ENCODE measurements around the gene CCDC107. TPM values are rescaled to one million over a fixed set of nuclear protein-coding genes. Genes with fewer than 3 reads are reported as not detected.
A peak's percentile ranks its signal among the peaks of the same experiment; 100 is the strongest.

Gene CCDC107
- polyA plus RNA-seq, 2 of the 4 experiments (the other 2 are of a cell fraction): 13.3 to 20.7 TPM

- no peak for DNase-seq (ENCODE audit: low read depth in 1 of 2, low spot score in 1 of 2)
- Histone ChIP-seq H3K4me2 (peak overlapping the region; percentile 98), H3K9me3 (no peaks in the 10 kb centered on the region), H3K4me1 (peaks cover 52% of the 10 kb centered on the region), H3K27ac (peak overlapping the region; percentile 94 to 97; a peak in 4 of 6 replicates), H3K4me3 (no peak overlapping the region)
- WGBS (ENCODE audit: missing lambda C conversion rate): 91% methylated on average over 1 of the region's 1 CpG
- FAIRE-seq: no peak
- TF ChIP-seq REST (IDR thresholded peaks at IDR 0.05) (no peak), NPAS2 (CRISPR knock-in tag; IDR thresholded peaks at IDR 0.05; ENCODE audit: borderline replicate concordance) (no peak), HOXB13 (CRISPR knock-in tag; IDR thresholded peaks at IDR 0.05; ENCODE audit: low read depth) (no peak), SREBF2 (IDR thresholded peaks at IDR 0.05) (no peak), ZFP36 (IDR thresholded peaks at IDR 0.05; ENCODE audit: borderline replicate concordance, partially characterized antibody) (no peak)
- CTCF ChIA-PET: interaction anchor here (1.4 to 21.5 kb wide), 10 partner anchors 9 to 147 kb away, joined by 3 to 498 read pairs (median 12); partner anchors contain the start of genes CA9, CREB3, TLN1 and TPM2
- no peak for ATAC-seq
- POLR2A ChIA-PET: interaction anchor here (2.3 to 2.6 kb wide), 2 partner anchors 25 to 66 kb away, joined by 16 to 21 read pairs; partner anchors contain the start of genes CREB3, TLN1 and TPM2
Observed at GRCh38 chr9:35666045-35666444, 8.0 kb downstream of the CCDC107 start.

- CTCF ChIA-PET: interaction anchor here (4.6 to 21.5 kb wide), 3 partner anchors 8 to 63 kb away, joined by 48 to 498 read pairs (median 131); partner anchors contain the start of genes CA9, CREB3, TLN1 and TPM2
- DNase-seq (ENCODE audit: low read depth in 1 of 2, low spot score in 1 of 2) (no peak), ATAC-seq (no peak), FAIRE-seq (no peak)
- H3K4me2 ChIP-seq: no peak overlapping the region; the same call in 2 of the 3 replicates
- H3K4me3 ChIP-seq: no peak overlapping the region
- H3K9me3 ChIP-seq: no peaks in the 10 kb centered on the region
- H3K27ac ChIP-seq: peak overlapping the region; percentile 94 to 97; a peak in 4 of 6 replicates
- POLR2A ChIA-PET: no interaction called here
- peaks cover 52% of the 10 kb centered on the region for H3K4me1 ChIP-seq
- WGBS (ENCODE audit: missing lambda C conversion rate): 81% methylated on average over 5 of the region's 5 CpGs
- TF ChIP-seq FOSL2 (IDR thresholded peaks at IDR 0.05): no peak
- no peak for TF ChIP-seq FOSL2 (CRISPR knock-in tag; IDR thresholded peaks at IDR 0.05)
- TF ChIP-seq NFE2L2 (conservative IDR thresholded peaks at IDR 0.05; ENCODE audit: low read length): no peak
- no peak for TF ChIP-seq HOXA7 (CRISPR knock-in tag; IDR thresholded peaks at IDR 0.05)
- no peak for TF ChIP-seq ESRRA (IDR thresholded peaks at IDR 0.05; ENCODE audit: borderline replicate concordance, low read length)
- no peak for TF ChIP-seq HOXB5 (CRISPR knock-in tag; IDR thresholded peaks at IDR 0.05)
- TF ChIP-seq SMC3 (IDR thresholded peaks at IDR 0.05): no peak
- TF ChIP-seq TP53 (CRISPR knock-in tag; IDR thresholded peaks at IDR 0.05): no peak
Observed at GRCh38 chr9:35666549-35666948, 8.5 kb downstream of the CCDC107 start.

GRCh38 chr9:35667939-35668338 lies 9.8 kb downstream of the CCDC107 start:
- no peaks in the 10 kb centered on the region for H3K9me3 ChIP-seq
- WGBS (ENCODE audit: missing lambda C conversion rate): 91% methylated on average over 3 of the region's 3 CpGs
- FAIRE-seq: no peak
- no peak overlapping the region for H3K4me2 ChIP-seq
- ChIA-PET POLR2A (interaction anchor here (1.0 to 1.3 kb wide), 2 partner anchors 9 to 22 kb away, joined by 4 to 5 read pairs; partner anchors contain the start of genes CCDC107, RMRP and TPM2), CTCF (interaction anchor here (4.6 to 21.5 kb wide), 2 partner anchors 23 to 62 kb away, joined by 48 to 498 read pairs; partner anchors contain the start of genes CREB3, TLN1 and TPM2)
- ATAC-seq: no peak
- no peak for DNase-seq (ENCODE audit: low read depth in 1 of 2, low spot score in 1 of 2)
- TF ChIP-seq HEYL (CRISPR knock-in tag; IDR thresholded peaks at IDR 0.05) (no peak), RAD21 (conservative IDR thresholded peaks at IDR 0.05 in 1 of 2, IDR thresholded peaks at IDR 0.05 in 1 of 2) (no peak), ZNF302 (CRISPR knock-in tag; IDR thresholded peaks at IDR 0.05) (no peak), BCL3 (IDR thresholded peaks at IDR 0.05) (no peak), KDM1A (IDR thresholded peaks at IDR 0.05; ENCODE audit: low read depth) (no peak), EHF (CRISPR knock-in tag; IDR thresholded peaks at IDR 0.05) (no peak), ZC3H11A (IDR thresholded peaks at IDR 0.05) (no peak)
- H3K27ac ChIP-seq: peak overlapping the region; percentile 15 to 91; a peak in 4 of 6 replicates
- H3K4me3 ChIP-seq: no peak overlapping the region
- H3K4me1 ChIP-seq: peaks cover 57% of the 10 kb centered on the region

Data from A549 (cell line).